GM23338 (cell line): ENCODE data around the gene TENM4. TPM values are rescaled to one million over a fixed set of nuclear protein-coding genes. Genes with fewer than 3 reads are reported as not detected.

Experiments
- ATAC-seq: fragments of 200-7000 bp; cut with Tn5 transposase; 3 replicates; pipeline ENCODE4 v1.9.1; 2020
- DNase-seq: peaks from one replicate; pipeline ENCODE4 v3.0.0-alpha.2; 2015; ENCODE audit warnings: low spot score
- H2AFZ ChIP-seq: fragments of 200-600 bp; sonication (generic); 2 replicates; pipeline ENCODE4 v1.8.0; 2016; ENCODE audit warnings: antibody characterized with exemption, mild to moderate bottlenecking, moderate library complexity
- H3F3A ChIP-seq: fragments of 200-600 bp; sonication (generic); replicated peaks from 2 replicates; pipeline ENCODE4 v1.8.0; 2017; ENCODE audit warnings: antibody characterized with exemption, mixed run types, low read depth
- H3K27ac ChIP-seq: fragments of 200-600 bp; sonication (generic); 2 replicates; pipeline ENCODE4 v1.6.1; 2016; ENCODE audit warnings: low read depth
- H3K27me3 ChIP-seq: fragments of 200-600 bp; sonication (generic); 2 replicates; pipeline ENCODE4 v1.8.0; 2016; ENCODE audit warnings: mild to moderate bottlenecking, mixed run types, moderate library complexity; ENCODE audit not compliant: insufficient read depth
- H3K36me3 ChIP-seq: fragments of 200-600 bp; sonication (generic); 2 replicates; pipeline ENCODE4 v1.8.0; 2016; ENCODE audit warnings: mild to moderate bottlenecking; ENCODE audit not compliant: insufficient read depth
- H3K4me1 ChIP-seq: fragments of 200-600 bp; sonication (generic); 2 replicates; pipeline ENCODE4 v1.8.0; 2016; ENCODE audit warnings: mild to moderate bottlenecking, moderate library complexity; ENCODE audit not compliant: insufficient read depth
- H3K4me2 ChIP-seq: fragments of 200-600 bp; sonication (generic); 2 replicates; pipeline ENCODE4 v1.7.1; 2017; ENCODE audit warnings: mixed run types
- H3K4me3 ChIP-seq: fragments of 200-600 bp; sonication (generic); 2 replicates; pipeline ENCODE4 v1.6.1; 2016; ENCODE audit warnings: mixed run types
- H3K79me2 ChIP-seq: fragments of 200-600 bp; sonication (generic); replicated peaks from 2 replicates; pipeline ENCODE4 v1.8.0; 2017; ENCODE audit warnings: mild to moderate bottlenecking; ENCODE audit not compliant: insufficient read depth
- H3K9me2 ChIP-seq: fragments of 200-600 bp; sonication (generic); 2 replicates; pipeline ENCODE4 v1.8.0; 2017; ENCODE audit not compliant: insufficient read depth
- H4K20me1 ChIP-seq: fragments of 200-600 bp; sonication (generic); replicated peaks from 2 replicates; pipeline ENCODE4 v1.8.0; 2017; ENCODE audit warnings: mild to moderate bottlenecking; ENCODE audit not compliant: insufficient read depth
- H3K27ac Mint-ChIP-seq: 2 replicates; pipeline ENCODE4 v1.8.0; 2020; ENCODE audit warnings: inconsistent platforms, mild to moderate bottlenecking, moderate library complexity, mixed read lengths
- H3K27me3 Mint-ChIP-seq: 3 replicates; pipeline ENCODE4 v1.8.0; 2022; ENCODE audit warnings: low read depth, mild to moderate bottlenecking, moderate library complexity, mixed read lengths, inconsistent platforms; ENCODE audit not compliant: insufficient read depth, poor library complexity
- H3K36me3 Mint-ChIP-seq: 3 replicates; pipeline ENCODE4 v1.8.0; 2021; ENCODE audit warnings: low read depth, mild to moderate bottlenecking, inconsistent platforms, moderate library complexity, mixed read lengths
- H3K4me1 Mint-ChIP-seq: 3 replicates; pipeline ENCODE4 v1.8.0; 2020; ENCODE audit warnings: mild to moderate bottlenecking, inconsistent platforms, mixed read lengths
- H3K4me3 Mint-ChIP-seq: 3 replicates; pipeline ENCODE4 v1.8.0; 2021; ENCODE audit warnings: moderate library complexity, mild to moderate bottlenecking, inconsistent platforms, mixed read lengths
- H3K9me3 Mint-ChIP-seq: 3 replicates; pipeline ENCODE4 v1.8.0; 2020; ENCODE audit warnings: moderate library complexity, mild to moderate bottlenecking, inconsistent platforms, mixed read lengths
- CREB1 ChIP-seq: fragments of 250-450 bp; sonication (Bioruptor Pico); IDR thresholded peaks from 2 replicates; pipeline ENCODE4 v1.5.0; 2020; ENCODE audit warnings: low read depth, mild to moderate bottlenecking, moderate library complexity
- EZH2 ChIP-seq: fragments of 200-600 bp; sonication (generic); IDR thresholded peaks from one replicate; pipeline ENCODE4 v1.8.0; 2017; ENCODE audit warnings: antibody characterized with exemption, mild to moderate bottlenecking, low read depth; ENCODE audit not compliant: unreplicated experiment
- JUNB ChIP-seq: IDR thresholded peaks from one replicate; pipeline ENCODE4 v1.6.1; 2016; ENCODE audit warnings: antibody characterized with exemption; ENCODE audit not compliant: unreplicated experiment
- POLR2AphosphoS5 ChIP-seq: IDR thresholded peaks from 2 replicates; pipeline ENCODE4 v1.6.1; 2016; ENCODE audit warnings: antibody characterized with exemption, low read depth
- polyA plus RNA-seq: library from polyadenylated mRNA; unstranded; fragments of >200 nt; fragmentation: Nextera tagmentation; extraction: Ambion mirVana; gene quantifications from 2 replicates; pipeline ENCODE4 v1.2.1, GENCODE V29; 2016
- total RNA-seq: library from RNA; depleted of rRNA; stranded (reverse); fragments of >200 nt; shearing (Covaris generic); gene quantifications from 2 replicates; pipeline ENCODE4 v1.2.3, GENCODE V29; 2014
- TF ChIP-seq, protein P1 (sequence below): IDR thresholded peaks from one replicate; pipeline ENCODE4 v1.6.1; 2018; ENCODE audit warnings: antibody characterized with exemption; ENCODE audit not compliant: unreplicated experiment
- TF ChIP-seq, protein P2 (sequence below), 2 experiments: fragments of 200-600 bp in 1 of 2; sonication (generic) in 1 of 2; conservative IDR thresholded peaks; 2 replicates each; pipeline versions ENCODE4 v1.5.1 to v1.6.1; 2016 to 2017; ENCODE audit warnings: antibody characterized with exemption in 2 of 2, low read depth in 2 of 2, mild to moderate bottlenecking in 2 of 2, moderate library complexity in 1 of 2

TENM4 gene
- total and polyA plus RNA-seq, 2 experiments from 2014 or later: 7.3 TPM

GRCh38 chr11:78662811-78663210, 778.0 kb downstream of the TENM4 start:
- no peak for TF ChIP-seq POLR2AphosphoS5
- TF ChIP-seq, protein P1, sequence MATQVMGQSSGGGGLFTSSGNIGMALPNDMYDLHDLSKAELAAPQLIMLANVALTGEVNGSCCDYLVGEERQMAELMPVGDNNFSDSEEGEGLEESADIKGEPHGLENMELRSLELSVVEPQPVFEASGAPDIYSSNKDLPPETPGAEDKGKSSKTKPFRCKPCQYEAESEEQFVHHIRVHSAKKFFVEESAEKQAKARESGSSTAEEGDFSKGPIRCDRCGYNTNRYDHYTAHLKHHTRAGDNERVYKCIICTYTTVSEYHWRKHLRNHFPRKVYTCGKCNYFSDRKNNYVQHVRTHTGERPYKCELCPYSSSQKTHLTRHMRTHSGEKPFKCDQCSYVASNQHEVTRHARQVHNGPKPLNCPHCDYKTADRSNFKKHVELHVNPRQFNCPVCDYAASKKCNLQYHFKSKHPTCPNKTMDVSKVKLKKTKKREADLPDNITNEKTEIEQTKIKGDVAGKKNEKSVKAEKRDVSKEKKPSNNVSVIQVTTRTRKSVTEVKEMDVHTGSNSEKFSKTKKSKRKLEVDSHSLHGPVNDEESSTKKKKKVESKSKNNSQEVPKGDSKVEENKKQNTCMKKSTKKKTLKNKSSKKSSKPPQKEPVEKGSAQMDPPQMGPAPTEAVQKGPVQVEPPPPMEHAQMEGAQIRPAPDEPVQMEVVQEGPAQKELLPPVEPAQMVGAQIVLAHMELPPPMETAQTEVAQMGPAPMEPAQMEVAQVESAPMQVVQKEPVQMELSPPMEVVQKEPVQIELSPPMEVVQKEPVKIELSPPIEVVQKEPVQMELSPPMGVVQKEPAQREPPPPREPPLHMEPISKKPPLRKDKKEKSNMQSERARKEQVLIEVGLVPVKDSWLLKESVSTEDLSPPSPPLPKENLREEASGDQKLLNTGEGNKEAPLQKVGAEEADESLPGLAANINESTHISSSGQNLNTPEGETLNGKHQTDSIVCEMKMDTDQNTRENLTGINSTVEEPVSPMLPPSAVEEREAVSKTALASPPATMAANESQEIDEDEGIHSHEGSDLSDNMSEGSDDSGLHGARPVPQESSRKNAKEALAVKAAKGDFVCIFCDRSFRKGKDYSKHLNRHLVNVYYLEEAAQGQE: no peak
- TF ChIP-seq CREB1 (CRISPR knock-in tag): no peak
- H3K36me3 Mint-ChIP-seq: no peaks in the 10 kb centered on the region
- Histone ChIP-seq H3F3A (no peaks in the 10 kb centered on the region), H4K20me1 (no peaks in the 10 kb centered on the region), H3K4me2 (no peak overlapping the region), H3K36me3 (no peaks in the 10 kb centered on the region), H3K4me1 (no peaks in the 10 kb centered on the region; the same call in 1 of the 2 replicates), H3K27me3 (no peaks in the 10 kb centered on the region), H3K4me3 (no peak overlapping the region), H2AFZ (no peak overlapping the region), H3K27ac (no peak overlapping the region), H3K9me2 (peaks cover 11% of the 10 kb centered on the region; the same call in 1 of the 2 replicates), H3K79me2 (no peaks in the 10 kb centered on the region)
- peaks cover 1% of the 10 kb centered on the region for H3K27me3 Mint-ChIP-seq
- H3K9me3 Mint-ChIP-seq: no peaks in the 10 kb centered on the region
- no peak for DNase-seq
- 0 out of 3 replicates have a peak, but pooled peaks cover 5% of the 10 kb centered on the region for H3K4me1 Mint-ChIP-seq
- no peak overlapping the region for H3K27ac Mint-ChIP-seq
- H3K4me3 Mint-ChIP-seq: no peak overlapping the region
- ATAC-seq: no peak

DNA sequence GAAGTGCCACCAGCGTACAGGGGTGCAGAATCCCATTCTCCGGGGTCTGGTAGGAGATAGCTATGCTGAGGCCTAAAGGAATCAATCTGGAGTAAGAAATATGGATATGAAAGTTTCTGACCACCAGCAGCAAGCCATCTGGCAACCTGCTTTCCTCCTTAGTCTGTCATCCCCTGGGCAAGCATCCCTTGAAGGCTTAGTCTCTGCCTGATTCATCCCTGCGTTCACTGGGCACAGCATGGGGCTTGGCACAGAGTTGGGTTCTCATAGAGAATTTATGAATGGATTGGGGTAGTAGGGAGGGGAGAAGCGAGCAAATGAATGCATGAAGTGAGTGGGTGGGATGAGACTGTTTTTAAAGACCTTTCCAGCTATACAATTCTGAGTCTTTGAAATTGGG, 780.4 kb downstream of the TENM4 start:
- Mint-ChIP-seq H3K27ac (no peak overlapping the region), H3K4me3 (no peak overlapping the region), H3K9me3 (no peaks in the 10 kb centered on the region), H3K36me3 (peaks cover 2% of the 10 kb centered on the region; the same call in 1 of the 3 replicates), H3K27me3 (peaks cover 3% of the 10 kb centered on the region), H3K4me1 (peaks cover 5% of the 10 kb centered on the region; the same call in 1 of the 3 replicates)
- Histone ChIP-seq H3K27ac (no peak overlapping the region), H3K79me2 (no peaks in the 10 kb centered on the region), H3K27me3 (no peaks in the 10 kb centered on the region), H3K4me3 (no peak overlapping the region), H3F3A (no peaks in the 10 kb centered on the region), H3K4me2 (no peak overlapping the region), H3K36me3 (no peaks in the 10 kb centered on the region), H3K9me2 (peaks cover 11% of the 10 kb centered on the region; the same call in 1 of the 2 replicates), H3K4me1 (no peaks in the 10 kb centered on the region), H4K20me1 (no peaks in the 10 kb centered on the region), H2AFZ (no peak overlapping the region)
- ATAC-seq (no peak), DNase-seq (no peak)
- TF ChIP-seq JUNB (no peak), EZH2 (no peak), POLR2AphosphoS5 (no peak)
- TF ChIP-seq, protein P2, sequence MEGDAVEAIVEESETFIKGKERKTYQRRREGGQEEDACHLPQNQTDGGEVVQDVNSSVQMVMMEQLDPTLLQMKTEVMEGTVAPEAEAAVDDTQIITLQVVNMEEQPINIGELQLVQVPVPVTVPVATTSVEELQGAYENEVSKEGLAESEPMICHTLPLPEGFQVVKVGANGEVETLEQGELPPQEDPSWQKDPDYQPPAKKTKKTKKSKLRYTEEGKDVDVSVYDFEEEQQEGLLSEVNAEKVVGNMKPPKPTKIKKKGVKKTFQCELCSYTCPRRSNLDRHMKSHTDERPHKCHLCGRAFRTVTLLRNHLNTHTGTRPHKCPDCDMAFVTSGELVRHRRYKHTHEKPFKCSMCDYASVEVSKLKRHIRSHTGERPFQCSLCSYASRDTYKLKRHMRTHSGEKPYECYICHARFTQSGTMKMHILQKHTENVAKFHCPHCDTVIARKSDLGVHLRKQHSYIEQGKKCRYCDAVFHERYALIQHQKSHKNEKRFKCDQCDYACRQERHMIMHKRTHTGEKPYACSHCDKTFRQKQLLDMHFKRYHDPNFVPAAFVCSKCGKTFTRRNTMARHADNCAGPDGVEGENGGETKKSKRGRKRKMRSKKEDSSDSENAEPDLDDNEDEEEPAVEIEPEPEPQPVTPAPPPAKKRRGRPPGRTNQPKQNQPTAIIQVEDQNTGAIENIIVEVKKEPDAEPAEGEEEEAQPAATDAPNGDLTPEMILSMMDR (conservative IDR thresholded peaks at IDR 0.05; ENCODE audit: low read depth in 2 of 2): no peak
